GM12875 (cell line): ENCODE data around the gene MAGEB6B.
"Not testable (repeated sequence)": the region's sequence is repeated elsewhere in the genome, so short reads cannot be mapped to it uniquely, and the experiment has no call there.

Source experiments
- H3K4me3 ChIP-seq: one replicate; pipeline ENCODE4 v1.5.1; 2011; ENCODE audit warnings: low read depth, low read length, control low read depth
- TF ChIP-seq, protein P1 (sequence below): IDR thresholded peaks from 2 replicates; pipeline ENCODE4 v1.5.1; 2011; ENCODE audit warnings: low read depth, mild to moderate bottlenecking, control low read depth, inconsistent platforms, low read length, moderate library complexity, borderline replicate concordance; ENCODE audit not compliant: insufficient read depth

MAGEB6B gene, protein sequence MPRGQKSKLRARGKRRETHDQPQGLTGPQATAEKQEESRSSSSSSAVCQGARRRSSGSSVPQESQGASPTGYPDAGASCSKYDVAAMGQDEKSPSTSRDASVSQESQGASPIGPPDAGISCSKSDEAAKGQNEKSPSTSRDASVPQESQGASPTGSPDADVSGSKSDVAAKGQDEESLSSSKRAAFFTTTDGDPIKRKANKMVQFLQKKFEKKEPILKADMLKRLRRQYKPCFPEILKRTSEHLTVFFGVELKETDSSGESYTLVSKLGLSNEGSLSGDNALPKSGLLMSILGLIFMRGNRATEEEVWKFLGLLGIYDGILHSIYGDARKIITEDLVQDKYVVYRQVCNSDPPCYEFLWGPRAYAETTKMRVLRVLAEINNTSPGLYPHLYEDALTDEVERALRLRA

DNA sequence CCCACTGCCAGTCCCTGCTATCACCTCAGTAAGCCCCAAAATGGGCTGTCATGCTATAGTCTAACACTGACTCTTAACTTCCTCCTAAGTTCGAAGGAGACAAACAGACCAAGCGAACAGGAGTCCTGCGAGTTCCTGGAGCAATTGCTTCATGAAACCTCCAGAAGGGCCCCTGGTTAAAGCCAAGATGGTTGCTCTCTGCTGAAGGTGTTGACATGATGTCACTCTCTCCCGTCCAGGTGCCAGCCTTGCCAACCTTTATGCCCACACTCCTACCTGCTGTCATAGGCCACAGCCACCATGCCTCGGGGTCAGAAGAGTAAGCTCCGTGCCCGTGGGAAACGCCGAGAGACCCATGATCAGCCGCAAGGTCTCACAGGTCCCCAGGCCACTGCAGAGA lies at the start of gene MAGEB6B:
Gene MAGEB6B, plus strand, starts transcription at position 301 of the 400 bp plus-strand sequence. Its CDS starts 0 bp downstream, at position 301.
- TF ChIP-seq, protein P1, sequence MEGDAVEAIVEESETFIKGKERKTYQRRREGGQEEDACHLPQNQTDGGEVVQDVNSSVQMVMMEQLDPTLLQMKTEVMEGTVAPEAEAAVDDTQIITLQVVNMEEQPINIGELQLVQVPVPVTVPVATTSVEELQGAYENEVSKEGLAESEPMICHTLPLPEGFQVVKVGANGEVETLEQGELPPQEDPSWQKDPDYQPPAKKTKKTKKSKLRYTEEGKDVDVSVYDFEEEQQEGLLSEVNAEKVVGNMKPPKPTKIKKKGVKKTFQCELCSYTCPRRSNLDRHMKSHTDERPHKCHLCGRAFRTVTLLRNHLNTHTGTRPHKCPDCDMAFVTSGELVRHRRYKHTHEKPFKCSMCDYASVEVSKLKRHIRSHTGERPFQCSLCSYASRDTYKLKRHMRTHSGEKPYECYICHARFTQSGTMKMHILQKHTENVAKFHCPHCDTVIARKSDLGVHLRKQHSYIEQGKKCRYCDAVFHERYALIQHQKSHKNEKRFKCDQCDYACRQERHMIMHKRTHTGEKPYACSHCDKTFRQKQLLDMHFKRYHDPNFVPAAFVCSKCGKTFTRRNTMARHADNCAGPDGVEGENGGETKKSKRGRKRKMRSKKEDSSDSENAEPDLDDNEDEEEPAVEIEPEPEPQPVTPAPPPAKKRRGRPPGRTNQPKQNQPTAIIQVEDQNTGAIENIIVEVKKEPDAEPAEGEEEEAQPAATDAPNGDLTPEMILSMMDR: no peak
- H3K4me3 ChIP-seq: no peak within 1 kb of the TSS

DNA sequence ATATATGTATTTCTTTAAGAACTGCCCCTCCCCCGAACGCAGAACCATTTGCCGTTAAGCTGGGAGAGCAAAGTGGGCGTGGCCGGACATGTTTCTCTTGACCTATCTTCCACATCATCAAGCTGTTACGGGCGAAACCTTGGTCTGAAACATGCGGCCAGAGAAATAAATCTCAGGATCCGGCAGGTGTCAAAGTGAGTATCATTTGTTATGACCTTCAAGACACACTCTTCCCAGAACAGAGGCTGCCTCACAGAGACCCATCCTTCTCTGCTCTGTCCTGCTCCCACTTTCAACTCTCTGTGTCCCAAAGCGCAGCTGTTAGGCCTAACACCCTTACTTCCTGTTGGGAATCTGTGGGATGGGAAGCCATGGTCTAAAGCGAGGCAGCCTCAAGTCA lies 22.1 kb upstream of the MAGEB6B start, which contains the start of gene MAGEB18:
Gene MAGEB18, plus strand, starts transcription at position 70 of the 400 bp plus-strand sequence. CDS start 643 bp downstream, outside the sequence.
- TF ChIP-seq, protein P1: no peak
- H3K4me3 ChIP-seq: no peak within 1 kb of the TSS

DNA sequence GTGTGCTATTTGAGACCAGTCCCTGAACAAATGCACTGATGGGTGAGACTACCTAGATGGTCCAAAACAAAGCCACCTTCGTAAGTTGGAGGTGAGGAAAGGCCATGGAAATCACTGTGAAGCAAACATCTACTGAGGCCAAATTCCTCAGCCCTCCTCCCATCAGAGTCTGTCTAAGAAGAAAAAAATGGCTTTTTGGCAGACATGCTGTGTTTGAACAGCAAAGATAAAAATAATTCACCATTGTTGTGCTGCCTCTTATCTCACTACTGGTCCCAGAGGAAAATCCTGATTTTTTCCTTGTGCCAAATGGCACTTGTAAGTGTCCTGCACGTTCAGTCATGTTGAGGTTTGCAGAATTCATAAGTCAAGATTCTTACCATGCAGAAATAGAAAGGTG lies 14.4 kb upstream of the MAGEB6B start:
- TF ChIP-seq, protein P1: no peak
- H3K4me3 ChIP-seq: no peak overlapping the region

GRCh38 chrX:26192204-26192603 lies 31.8 kb downstream of the MAGEB6B start, which contains the start of gene MAGEB6:
TSS of gene MAGEB6 (plus strand) at chrX:26192440. CDS start at chrX:26193847, 1,407 bp downstream.
- TF ChIP-seq, protein P1: no peak

DNA sequence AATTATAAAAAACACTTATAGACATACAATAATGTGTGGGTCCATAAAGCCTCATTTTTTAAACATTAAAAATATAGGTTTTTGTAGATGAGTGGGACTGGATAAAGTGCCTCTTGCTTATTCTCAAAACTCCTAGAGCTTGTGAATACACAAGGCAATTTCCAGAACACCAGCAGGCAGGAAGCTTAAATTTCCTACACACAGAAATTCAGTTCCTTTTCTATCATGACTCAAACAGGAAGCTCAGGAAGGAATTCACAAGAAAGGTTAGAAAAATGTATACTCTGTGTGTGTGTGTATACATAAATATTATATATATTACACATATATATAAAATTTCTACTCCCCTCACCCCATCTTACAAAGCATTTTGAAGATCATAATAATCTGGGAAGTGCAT lies 43.2 kb downstream of the MAGEB6B start:
- TF ChIP-seq, protein P1: no peak
- H3K4me3 ChIP-seq: no peak overlapping the region

More at GRCh38 chrX:26192204-26192603, 31.8 kb downstream of the MAGEB6B start, which contains the start of gene MAGEB6:
- H3K4me3 ChIP-seq: no peak within 1 kb of the TSS

- not testable (repeated sequence) for H3K4me3 ChIP-seq
These were observed 44.3 kb downstream of the MAGEB6B start for GRCh38 chrX:26204717-26205116.

DNA sequence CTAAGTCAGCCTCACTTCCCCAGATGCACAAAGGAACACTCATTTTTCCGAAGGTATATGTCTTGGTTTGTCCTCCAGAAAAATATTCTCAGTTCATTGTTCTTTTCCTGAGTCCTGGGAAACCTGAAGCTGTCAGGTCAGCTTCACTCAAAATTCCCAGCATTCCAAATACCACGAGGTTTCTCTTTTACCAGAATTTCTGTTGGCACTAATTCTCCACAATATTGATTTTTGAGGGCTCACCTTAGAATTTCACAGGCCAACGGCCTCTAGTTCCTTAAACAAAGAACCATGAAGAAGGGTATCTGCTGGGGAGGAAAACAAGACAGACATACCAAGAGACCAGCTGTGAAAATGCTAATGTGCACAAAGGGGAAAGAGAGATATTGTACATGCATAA lies 47.6 kb downstream of the MAGEB6B start:
- no peak overlapping the region for H3K4me3 ChIP-seq
- TF ChIP-seq, protein P1: no peak
